GM18907 (cell line): ENCODE data around the gene DNM1L.

Experiments used
- ATAC-seq: cut with Tn5 transposase; IDR thresholded peaks from one replicate; pipeline ENCODE4 v1.9.1; 2021; ENCODE audit warnings: mild to moderate bottlenecking, moderate library complexity; ENCODE audit not compliant: unreplicated experiment

Gene DNM1L

GRCh38 chr12:32755654-32756475 lies 76.8 kb downstream of the DNM1L start, which contains the start of gene YARS2:
YARS2 (minus strand) TSS chr12:32755897; CDS start chr12:32755874, 23 bp downstream.
- ATAC-seq: peak; percentile 94

- no peak for ATAC-seq
Observed at GRCh38 chr12:32756476-32757066, 77.5 kb downstream of the DNM1L start.

GRCh38 chr12:32757157-32757556 lies 78.1 kb downstream of the DNM1L start:
- no peak for ATAC-seq

GRCh38 chr12:32761716-32762115 lies 82.6 kb downstream of the DNM1L start:
- peak; percentile 64 for ATAC-seq

- no peak for ATAC-seq
Observed at GRCh38 chr12:32765906-32766305, 86.8 kb downstream of the DNM1L start.

- no peak for ATAC-seq
Observed at GRCh38 chr12:32768518-32768917, 89.4 kb downstream of the DNM1L start.

GRCh38 chr12:32770141-32770540 lies 91.0 kb downstream of the DNM1L start:
- no peak for ATAC-seq

GRCh38 chr12:32773691-32774090 lies 94.6 kb downstream of the DNM1L start:
- ATAC-seq: no peak

GRCh38 chr12:32776258-32776657 lies 97.2 kb downstream of the DNM1L start:
- ATAC-seq: no peak

- ATAC-seq: peak; percentile 43
Observed at GRCh38 chr12:32777159-32777558, 98.1 kb downstream of the DNM1L start.

- ATAC-seq: no peak
Observed at GRCh38 chr12:32777691-32778175, 98.6 kb downstream of the DNM1L start.

GRCh38 chr12:32780071-32780470 lies 101.0 kb downstream of the DNM1L start:
- no peak for ATAC-seq

- no peak for ATAC-seq
Observed at GRCh38 chr12:32783029-32783428, 103.9 kb downstream of the DNM1L start.

GRCh38 chr12:32785557-32785956 lies 106.5 kb downstream of the DNM1L start:
- no peak for ATAC-seq

- ATAC-seq: no peak
Observed at GRCh38 chr12:32788405-32788804, 109.3 kb downstream of the DNM1L start.

- ATAC-seq: no peak
Observed at GRCh38 chr12:32789446-32789845, 110.3 kb downstream of the DNM1L start.

- no peak for ATAC-seq
Observed at GRCh38 chr12:32789916-32790315, 110.8 kb downstream of the DNM1L start.

- ATAC-seq: no peak
Observed at GRCh38 chr12:32794281-32794680, 115.2 kb downstream of the DNM1L start.
